ENCODE results near the gene DPP7. TPM values are rescaled to one million over a fixed set of nuclear protein-coding genes. Genes with fewer than 3 reads are reported as not detected.
A peak's percentile ranks its signal among the peaks of the same experiment; 100 is the strongest.

DPP7 gene
- total and polyA plus RNA-seq, 12 donors = 91.4 to 677 (median 125) TPM

- DNase-seq (no peak), ATAC-seq (no peak)
- peaks cover 0 to 100% (median 35%) of the 10 kb centered on the region in 9 donors for H3K36me3 ChIP-seq
- WGBS, 2 donors = 94 to 95% methylated on average over 31 of the region's 31 CpGs
- peak overlapping the region in 1 of 10 donors; percentile 13 for H3K4me3 ChIP-seq
- no peaks in the 10 kb centered on the region for H3K4me1 ChIP-seq
- peak overlapping the region in 1 of 10 donors; percentile 37 for H3K27ac ChIP-seq
- no peaks in the 10 kb centered on the region for H3K27me3 ChIP-seq
- intact Hi-C loops (cut with DNase I) = no loop called here
- TF ChIP-seq CTCF (IDR thresholded peaks at IDR 0.05) = no peak
- H3K9me3 ChIP-seq = no peaks in the 10 kb centered on the region
These were observed 17.6 kb downstream of the DPP7 start for GRCh38 chr9:137096785-137097546.

GRCh38 chr9:137095664-137096517, 18.6 kb downstream of the DPP7 start:
- TF ChIP-seq CTCF (IDR thresholded peaks at IDR 0.05) = peak in 1 of 9 donors; percentile 40
- Histone ChIP-seq H3K27me3 (no peaks in the 10 kb centered on the region), H3K4me3 (peak overlapping the region in 1 of 10 donors; percentile 13), H3K9me3 (no peaks in the 10 kb centered on the region), H3K4me1 (no peaks in the 10 kb centered on the region), H3K36me3 (peaks cover 0 to 100% (median 28%) of the 10 kb centered on the region in 9 donors), H3K27ac (peak overlapping the region in 1 of 10 donors; percentile 72)
- intact Hi-C loops (cut with DNase I) = no loop called here
- peak in 1 of 8 donors; percentile 32 for ATAC-seq
- 80 to 86% methylated on average over 30 of the region's 30 CpGs for WGBS, 2 donors
- DNase-seq = no peak

- H3K4me3 ChIP-seq = no peak overlapping the region
- DNase-seq = no peak
- intact Hi-C loops (cut with DNase I) = no loop called here
- no peak for ATAC-seq
- 79 to 82% methylated on average over 11 of the region's 11 CpGs for WGBS, 2 donors
- no peaks in the 10 kb centered on the region for H3K9me3 ChIP-seq
- H3K36me3 ChIP-seq = peaks cover 0 to 61% (median 4%) of the 10 kb centered on the region in 9 donors
- peaks cover 6 to 36% (median 24%) of the 10 kb centered on the region in 9 donors for H3K4me1 ChIP-seq
- no peaks in the 10 kb centered on the region for H3K27me3 ChIP-seq
- H3K27ac ChIP-seq = no peak overlapping the region
- TF ChIP-seq CTCF (IDR thresholded peaks at IDR 0.05) = no peak
These were observed 25.1 kb downstream of the DPP7 start for GRCh38 chr9:137089232-137089947.

GRCh38 chr9:137088121-137088520, 26.4 kb downstream of the DPP7 start:
- no peak for TF ChIP-seq CTCF (IDR thresholded peaks at IDR 0.05)

More at GRCh38 chr9:137088121-137088520, 26.4 kb downstream of the DPP7 start:
- DNase-seq = no peak
- Histone ChIP-seq H3K4me3 (peak overlapping the region in 3 of 10 donors; percentile 82 to 91 (median 89)), H3K9me3 (no peaks in the 10 kb centered on the region), H3K27ac (no peak overlapping the region), H3K36me3 (peaks cover 0 to 56% (median 4%) of the 10 kb centered on the region in 9 donors), H3K27me3 (no peaks in the 10 kb centered on the region), H3K4me1 (peaks cover 6 to 39% (median 24%) of the 10 kb centered on the region in 9 donors)
- 87 to 88% methylated on average over 5 of the region's 5 CpGs for WGBS, 2 donors
- ATAC-seq = no peak
- intact Hi-C loops (cut with DNase I) = no loop called here

Data from heart right ventricle (tissue), 16 donors.